Prostate gland (tissue), 2 donors: ENCODE measurements around the gene ATAT1. TPM values are rescaled to one million over a fixed set of nuclear protein-coding genes. Genes with fewer than 3 reads are reported as not detected.

Source experiments
- DNase-seq: peaks from one replicate; pipeline ENCODE4 v3.0.0-alpha.2; 2019; ENCODE audit warnings: low spot score
- H3K27ac ChIP-seq, 2 donors: fragments of 200-600 bp; sonication (generic); 2 replicates each; pipeline ENCODE4 v1.5.1; 2017 to 2019
- H3K27me3 ChIP-seq: fragments of 200-600 bp; sonication (generic); replicated peaks from 2 replicates; pipeline ENCODE4 v1.5.1; 2019; ENCODE audit not compliant: insufficient read depth
- H3K36me3 ChIP-seq, 2 donors: fragments of 200-600 bp; sonication (generic); 1 replicate in 1 of 2; 2 replicates in 1 of 2; pipeline versions ENCODE4 v1.5.1 to v1.8.1; 2017 to 2019
- H3K4me1 ChIP-seq: fragments of 200-600 bp; sonication (generic); replicated peaks from 2 replicates; pipeline ENCODE4 v1.5.1; 2019
- H3K4me3 ChIP-seq, 2 donors: fragments of 200-600 bp; sonication (generic); 2 replicates each; pipeline ENCODE4 v1.5.1; 2017 to 2019
- H3K9me3 ChIP-seq: fragments of 200-600 bp; sonication (generic); 2 replicates; pipeline ENCODE4 v1.5.1; 2017
- POLR2A ChIP-seq: fragments of 450-650 bp; IDR thresholded peaks from one replicate; pipeline ENCODE4 v1.6.1; 2016; ENCODE audit warnings: antibody characterized with exemption, mild to moderate bottlenecking
- POLR2AphosphoS5 ChIP-seq: sonication (generic); formaldehyde crosslinking; IDR thresholded peaks from one replicate; pipeline ENCODE4 v1.6.1; 2017; ENCODE audit warnings: antibody characterized with exemption
- WGBS: methylation state at CpG from one replicate; pipeline ENCODE4 v1.1.5; 2018; 5-methylcytosine and 5-hydroxymethylcytosine counted together
- intact Hi-C: fragments of 100-400 bp; cut with DNase I; formaldehyde crosslinking; loops from one replicate; pipeline ENCODE4 v1.14.2; 2022
- total RNA-seq, 2 donors: library from RNA; depleted of rRNA; stranded (reverse); fragments of >200 nt; gene quantifications; one replicate each; pipeline ENCODE4 v1.1.0, GENCODE V29; 2016
- TF ChIP-seq, protein P1 (sequence below), 4 experiments: fragments of 200-600 bp in 2 of 4; fragments of 450-650 bp in 2 of 4; sonication (generic) in 2 of 4; IDR thresholded peaks; 1 replicate in 3 of 4; 2 replicates in 1 of 4; pipeline ENCODE4 v1.5.1; 2016 to 2019; ENCODE audit warnings: antibody characterized with exemption in 4 of 4, mild to moderate bottlenecking in 2 of 4, moderate library complexity in 2 of 4

ATAT1 gene
- total RNA-seq, 2 donors from 2014 or later, result 8.7 to 11.0 TPM

DNA sequence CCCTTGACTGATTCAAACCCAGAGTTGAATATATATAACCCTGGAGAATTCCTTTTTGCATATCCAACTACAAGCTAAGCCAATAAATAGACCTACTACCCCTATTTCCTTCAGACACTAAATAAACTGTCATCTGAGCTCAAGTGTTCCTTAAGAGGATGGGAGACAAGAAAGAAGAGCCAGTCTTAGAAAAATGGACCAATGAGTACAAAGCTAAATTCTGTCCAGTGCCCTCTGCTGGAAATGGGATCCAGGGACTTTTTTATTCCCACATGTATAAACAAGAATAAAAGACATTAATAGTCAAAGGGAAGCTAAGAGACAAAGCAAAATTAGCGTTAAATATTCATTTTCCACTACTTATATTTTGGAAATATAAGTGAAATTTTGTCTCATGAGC, 14.5 kb upstream of the ATAT1 start:
- Histone ChIP-seq H3K4me3 (no peak overlapping the region), H3K4me1 (peaks cover 5% of the 10 kb centered on the region), H3K27me3 (no peaks in the 10 kb centered on the region), H3K9me3 (no peaks in the 10 kb centered on the region), H3K36me3 (peaks cover 6 to 8% of the 10 kb centered on the region in 2 donors), H3K27ac (peak overlapping the region; percentile 95 to 99)
- TF ChIP-seq POLR2A (no peak), POLR2AphosphoS5 (no peak)
- TF ChIP-seq, protein P1, sequence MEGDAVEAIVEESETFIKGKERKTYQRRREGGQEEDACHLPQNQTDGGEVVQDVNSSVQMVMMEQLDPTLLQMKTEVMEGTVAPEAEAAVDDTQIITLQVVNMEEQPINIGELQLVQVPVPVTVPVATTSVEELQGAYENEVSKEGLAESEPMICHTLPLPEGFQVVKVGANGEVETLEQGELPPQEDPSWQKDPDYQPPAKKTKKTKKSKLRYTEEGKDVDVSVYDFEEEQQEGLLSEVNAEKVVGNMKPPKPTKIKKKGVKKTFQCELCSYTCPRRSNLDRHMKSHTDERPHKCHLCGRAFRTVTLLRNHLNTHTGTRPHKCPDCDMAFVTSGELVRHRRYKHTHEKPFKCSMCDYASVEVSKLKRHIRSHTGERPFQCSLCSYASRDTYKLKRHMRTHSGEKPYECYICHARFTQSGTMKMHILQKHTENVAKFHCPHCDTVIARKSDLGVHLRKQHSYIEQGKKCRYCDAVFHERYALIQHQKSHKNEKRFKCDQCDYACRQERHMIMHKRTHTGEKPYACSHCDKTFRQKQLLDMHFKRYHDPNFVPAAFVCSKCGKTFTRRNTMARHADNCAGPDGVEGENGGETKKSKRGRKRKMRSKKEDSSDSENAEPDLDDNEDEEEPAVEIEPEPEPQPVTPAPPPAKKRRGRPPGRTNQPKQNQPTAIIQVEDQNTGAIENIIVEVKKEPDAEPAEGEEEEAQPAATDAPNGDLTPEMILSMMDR (IDR thresholded peaks at IDR 0.05), result peak in 2 of 4 experiments; percentile 22 to 40
- WGBS, result 45% methylated on average over 1 of the region's 1 CpG
- intact Hi-C loops, result no loop called here
- no peak for DNase-seq

DNA sequence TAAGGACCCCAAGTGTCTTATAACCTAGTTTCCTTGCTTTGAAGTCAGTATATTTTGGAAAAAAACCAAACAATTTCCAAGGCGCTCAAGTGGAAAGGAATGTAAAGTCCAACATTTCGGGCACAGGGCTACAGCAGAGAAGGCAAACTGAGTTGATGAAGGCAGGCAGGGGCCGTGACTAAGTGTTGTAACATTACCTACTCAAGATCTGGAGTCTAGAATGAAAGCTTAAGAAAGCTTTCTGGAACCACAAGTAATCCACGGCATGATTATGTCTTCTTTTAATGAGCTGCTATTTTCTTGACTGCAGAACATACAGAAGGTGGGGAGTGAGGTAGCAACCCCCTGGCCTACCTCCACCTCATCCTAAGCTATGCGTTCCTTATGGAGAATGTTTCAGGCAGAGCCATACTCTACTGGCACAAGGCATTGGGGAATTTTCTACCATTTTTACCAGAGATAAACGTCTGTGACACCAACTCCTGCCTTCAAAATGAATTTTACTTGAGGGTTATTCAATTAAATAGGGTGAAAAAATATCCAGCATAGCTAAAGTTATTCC, 13.9 kb upstream of the ATAT1 start:
- intact Hi-C loops, result no loop called here

GRCh38 chr6:30613251-30614043, 13.2 kb upstream of the ATAT1 start:
- peak overlapping the region; percentile 95 to 99 for H3K27ac ChIP-seq
- no peaks in the 10 kb centered on the region for H3K27me3 ChIP-seq
- intact Hi-C loops, result no loop called here
- DNase-seq, result no peak
- peaks cover 5% of the 10 kb centered on the region for H3K4me1 ChIP-seq
- H3K9me3 ChIP-seq, result no peaks in the 10 kb centered on the region
- no peak for TF ChIP-seq POLR2A
- TF ChIP-seq POLR2AphosphoS5, result no peak
- TF ChIP-seq, protein P1 (IDR thresholded peaks at IDR 0.05), result no peak
- no peak overlapping the region for H3K4me3 ChIP-seq
- H3K36me3 ChIP-seq, result peaks cover 6 to 8% of the 10 kb centered on the region in 2 donors

More for the DNA sequence above, 13.9 kb upstream of the ATAT1 start:
- TF ChIP-seq POLR2AphosphoS5 (no peak), POLR2A (no peak)
- TF ChIP-seq, protein P1 (IDR thresholded peaks at IDR 0.05), result no peak
- 33% methylated on average over 6 of the region's 6 CpGs for WGBS
- Histone ChIP-seq H3K9me3 (no peaks in the 10 kb centered on the region), H3K4me3 (no peak overlapping the region), H3K36me3 (peaks cover 6 to 8% of the 10 kb centered on the region in 2 donors), H3K27ac (peak overlapping the region; percentile 95 to 99), H3K4me1 (peaks cover 5% of the 10 kb centered on the region), H3K27me3 (no peaks in the 10 kb centered on the region)
- no peak for DNase-seq

- DNase-seq, result no peak
- peaks cover 5% of the 10 kb centered on the region for H3K4me1 ChIP-seq
- WGBS, result 16% methylated on average over 8 of the region's 8 CpGs
- TF ChIP-seq POLR2AphosphoS5, result no peak
- no peak for TF ChIP-seq POLR2A
- TF ChIP-seq, protein P1 (IDR thresholded peaks at IDR 0.05), result no peak
- H3K4me3 ChIP-seq, result peak overlapping the region; percentile 54 to 89
- intact Hi-C loops, result no loop called here
- H3K27me3 ChIP-seq, result no peaks in the 10 kb centered on the region
- H3K9me3 ChIP-seq, result no peaks in the 10 kb centered on the region
- H3K27ac ChIP-seq, result peak overlapping the region; percentile 95 to 99
- H3K36me3 ChIP-seq, result peaks cover 6 to 8% of the 10 kb centered on the region in 2 donors
Observed at GRCh38 chr6:30614044-30614842, 12.4 kb upstream of the ATAT1 start.
